Activated effector memory CD4-positive, alpha-beta T cell treated with Interleukin-2 at 50 U/mL for 16 hours (primary cell): Measurements from ENCODE around the gene RPL21.
"Not testable (repeated sequence)": the region's sequence is repeated elsewhere in the genome, so short reads cannot be mapped to it uniquely, and the experiment has no call there.

ENCODE experiments used
- DNase-seq: peaks from one replicate; pipeline ENCODE4 v3.0.0-alpha.2; 2020

RPL21 gene

GRCh38 chr13:27259831-27260230 lies 8.5 kb downstream of the RPL21 start:
- no peak for DNase-seq

GRCh38 chr13:27261396-27261795 lies 10.0 kb downstream of the RPL21 start:
- DNase-seq: no peak

GRCh38 chr13:27263438-27263837 lies 12.1 kb downstream of the RPL21 start:
- DNase-seq: no peak

GRCh38 chr13:27264181-27264580 lies 12.8 kb downstream of the RPL21 start:
- DNase-seq: no peak

GRCh38 chr13:27264648-27265047 lies 13.3 kb downstream of the RPL21 start:
- no peak for DNase-seq

GRCh38 chr13:27266917-27267316 lies 15.6 kb downstream of the RPL21 start:
- no peak for DNase-seq

GRCh38 chr13:27267596-27267995 lies 16.2 kb downstream of the RPL21 start:
- DNase-seq: no peak

DNA sequence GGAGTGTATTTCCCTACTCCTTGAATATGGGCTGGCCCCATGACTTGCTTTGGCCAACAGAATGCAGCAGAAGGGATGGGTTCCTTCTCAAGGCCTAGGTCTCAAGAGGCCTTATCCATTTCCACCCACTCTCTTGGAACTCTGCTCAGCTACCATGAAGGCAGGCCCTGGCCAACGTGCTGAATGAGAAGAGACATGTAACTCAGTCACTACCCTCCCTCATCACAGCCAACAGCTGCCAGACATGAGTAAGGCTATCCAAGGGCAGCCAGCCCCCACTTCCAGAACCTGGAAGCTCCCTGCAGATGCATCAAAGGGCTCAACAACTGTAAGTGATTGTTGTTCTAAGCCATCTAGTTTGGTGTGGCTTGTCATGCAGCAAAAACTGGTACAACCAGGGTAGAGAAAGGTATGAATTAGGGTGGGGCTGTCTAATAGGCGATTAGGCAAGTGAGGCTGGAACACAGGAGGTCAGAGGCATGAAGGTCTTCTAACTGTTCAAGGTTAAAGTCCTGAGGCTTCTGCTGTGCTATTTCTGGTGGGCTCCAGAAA lies 17.8 kb downstream of the RPL21 start:
- DNase-seq: no peak

DNA sequence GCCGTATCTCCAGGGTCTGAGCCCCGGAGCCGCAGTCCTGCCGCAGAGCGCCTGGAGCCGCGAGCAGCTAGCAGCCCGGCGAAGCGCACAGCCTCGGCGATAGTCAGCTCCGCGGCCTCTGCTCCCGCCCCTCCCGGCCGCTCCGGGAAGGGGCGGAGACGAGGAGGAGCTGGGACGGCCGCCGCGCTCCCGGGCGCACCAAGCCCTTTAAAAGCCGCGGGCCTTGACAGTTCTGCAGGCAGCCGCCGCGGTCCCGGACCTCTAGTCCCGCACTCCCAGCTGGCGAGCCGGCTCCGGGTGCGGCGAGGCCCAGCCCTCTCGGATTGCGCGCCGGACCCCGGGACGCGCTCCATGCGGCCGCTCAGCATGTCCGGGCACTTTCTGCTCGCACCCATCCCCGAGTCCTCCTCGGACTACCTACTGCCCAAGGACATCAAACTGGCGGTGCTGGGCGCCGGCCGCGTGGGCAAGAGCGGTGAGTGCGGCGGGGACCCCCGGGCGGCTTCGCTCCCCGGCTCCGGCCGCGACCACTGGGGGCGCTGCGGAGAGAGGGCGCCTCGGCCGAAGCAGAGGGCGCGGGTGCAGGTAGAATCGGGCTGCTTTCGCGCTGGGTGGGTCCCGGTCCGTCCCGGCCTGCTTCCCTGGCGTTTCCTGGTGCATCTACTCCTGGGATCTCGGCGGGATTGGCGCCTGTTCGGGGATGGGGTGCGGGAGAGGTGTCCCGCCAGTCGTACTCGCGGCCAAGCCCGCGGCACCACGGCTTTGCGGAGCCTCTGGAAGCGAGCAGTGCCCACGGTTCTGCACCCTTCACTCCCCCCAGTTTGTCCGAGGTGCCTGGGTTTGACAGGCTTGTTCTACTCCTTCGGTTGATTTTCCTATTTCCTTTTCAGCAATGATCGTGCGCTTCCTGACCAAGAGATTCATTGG lies 19.5 kb downstream of the RPL21 start, which contains the start of gene RASL11A:
Gene RASL11A, plus strand, starts transcription at position 237 of the 927 bp plus-strand sequence. Its CDS starts 115 bp downstream, at position 352.
- DNase-seq: peak; percentile 62

DNA sequence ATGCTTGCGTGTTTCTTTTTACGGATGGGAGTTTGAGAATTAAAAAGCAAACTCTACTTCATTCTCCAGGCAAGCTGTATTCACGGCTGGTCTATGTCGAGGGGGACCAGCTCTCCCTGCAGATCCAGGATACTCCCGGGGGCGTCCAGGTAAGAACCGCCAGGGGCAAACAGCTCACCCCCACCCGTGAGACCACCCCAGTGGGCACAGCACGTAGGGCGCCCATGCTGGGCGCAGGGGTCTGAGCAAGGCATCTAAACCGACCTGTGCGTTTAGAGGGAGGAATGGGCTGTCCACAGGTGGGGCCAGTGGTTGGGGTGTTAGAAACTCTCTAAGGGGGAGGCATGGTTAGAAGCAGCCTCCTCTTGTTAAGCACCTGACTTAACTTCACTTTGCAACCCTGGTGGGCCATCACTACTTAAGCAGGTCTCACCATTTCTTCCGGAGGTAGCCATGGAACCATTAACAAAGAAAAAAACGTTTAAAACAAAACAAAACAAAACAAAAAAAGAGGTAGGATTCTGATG lies 20.3 kb downstream of the RPL21 start:
- no peak for DNase-seq

GRCh38 chr13:27273658-27274425 lies 22.5 kb downstream of the RPL21 start:
- no peak for DNase-seq

GRCh38 chr13:27274631-27275030 lies 23.3 kb downstream of the RPL21 start:
- no peak for DNase-seq

DNA sequence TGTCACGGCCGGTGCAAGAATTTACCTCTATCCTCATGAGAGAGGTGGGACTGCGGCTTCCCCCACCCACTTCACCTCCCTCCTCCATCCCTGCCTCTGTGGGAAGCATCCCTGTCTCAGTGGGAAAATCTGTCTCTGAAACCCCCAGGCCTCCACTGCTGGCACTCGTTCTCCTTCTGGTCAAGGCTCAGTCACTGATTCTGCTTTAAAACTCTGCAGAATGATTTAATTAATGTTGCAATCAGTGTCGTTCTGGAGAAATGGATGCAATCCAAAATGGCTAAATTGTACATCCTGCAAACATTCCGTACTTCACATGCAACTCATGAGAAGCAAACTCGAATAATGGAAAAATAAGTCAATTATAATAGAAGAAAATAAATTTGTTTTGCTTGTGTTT lies 24.8 kb downstream of the RPL21 start:
- DNase-seq: no peak

GRCh38 chr13:27279506-27279905 lies 28.1 kb downstream of the RPL21 start:
- DNase-seq: no peak

DNA sequence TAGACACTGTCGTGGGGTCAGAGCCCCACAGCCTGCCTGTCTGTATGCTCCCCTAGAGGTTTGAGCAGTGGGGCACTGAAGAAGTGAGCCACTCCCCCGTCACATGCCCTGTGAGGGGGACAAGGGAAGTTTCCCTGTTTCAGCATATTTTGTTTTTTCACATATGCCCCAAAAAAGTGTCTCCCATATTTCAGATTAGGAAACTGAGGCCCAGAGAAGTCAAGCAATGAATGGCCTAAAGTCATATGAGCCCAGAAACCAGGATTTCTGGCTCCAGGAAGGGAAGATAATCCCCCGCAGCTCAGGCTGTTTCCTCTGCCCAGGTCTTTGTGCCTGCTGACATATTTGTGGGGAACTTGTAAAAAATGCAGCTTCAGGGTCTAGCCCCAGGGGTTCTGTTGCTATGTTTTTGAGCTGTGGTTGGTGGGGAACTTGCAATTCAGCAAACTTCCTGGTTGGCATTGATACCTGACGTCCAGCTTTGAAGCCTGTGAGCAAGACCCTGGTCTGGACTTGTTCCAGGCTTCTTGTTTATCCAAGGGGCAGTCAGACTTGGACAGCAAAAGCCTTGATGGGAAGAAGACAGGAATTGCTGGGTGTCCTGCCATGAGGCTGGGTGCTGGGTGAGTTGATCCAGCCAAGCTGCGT lies 28.8 kb downstream of the RPL21 start:
- DNase-seq: no peak

DNA sequence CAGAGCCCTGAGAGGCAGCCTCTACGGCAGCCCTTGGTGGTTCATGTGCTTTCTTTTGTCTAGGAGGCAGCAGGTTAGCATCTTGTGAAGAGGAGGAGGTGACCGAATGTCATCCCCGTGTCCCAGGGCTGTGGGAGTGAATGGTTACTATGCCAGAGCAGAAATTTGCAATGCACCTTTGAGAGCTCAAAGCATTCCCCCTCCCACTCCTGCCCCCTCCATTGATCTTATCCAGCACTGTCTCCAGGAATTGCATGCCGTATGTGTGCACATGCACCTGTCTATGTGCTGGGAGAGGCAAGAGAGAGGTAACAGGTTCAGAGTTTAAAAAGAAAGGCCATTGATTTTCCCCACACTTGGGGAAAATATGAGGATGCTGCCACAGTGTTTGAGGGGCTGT lies 29.5 kb downstream of the RPL21 start:
- no peak for DNase-seq

DNA sequence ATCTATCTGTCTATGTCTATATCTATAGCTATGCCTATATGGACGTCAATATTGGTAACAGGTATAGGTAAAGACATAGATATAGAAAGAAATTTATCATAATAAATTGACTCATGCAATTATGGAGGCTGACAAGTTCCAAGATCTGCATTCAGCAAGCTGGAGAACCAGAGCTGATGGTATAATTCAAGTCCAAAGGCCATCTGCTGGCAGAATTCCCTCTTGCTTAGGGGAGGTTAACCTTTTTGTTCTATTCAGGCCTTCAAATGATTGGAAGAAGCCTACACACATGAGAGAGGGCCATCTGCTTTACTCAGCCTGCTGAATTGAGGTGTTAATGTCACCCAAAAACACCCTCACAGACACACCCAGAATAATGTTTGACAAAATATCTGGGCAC lies 30.1 kb downstream of the RPL21 start:
- no peak for DNase-seq

DNA sequence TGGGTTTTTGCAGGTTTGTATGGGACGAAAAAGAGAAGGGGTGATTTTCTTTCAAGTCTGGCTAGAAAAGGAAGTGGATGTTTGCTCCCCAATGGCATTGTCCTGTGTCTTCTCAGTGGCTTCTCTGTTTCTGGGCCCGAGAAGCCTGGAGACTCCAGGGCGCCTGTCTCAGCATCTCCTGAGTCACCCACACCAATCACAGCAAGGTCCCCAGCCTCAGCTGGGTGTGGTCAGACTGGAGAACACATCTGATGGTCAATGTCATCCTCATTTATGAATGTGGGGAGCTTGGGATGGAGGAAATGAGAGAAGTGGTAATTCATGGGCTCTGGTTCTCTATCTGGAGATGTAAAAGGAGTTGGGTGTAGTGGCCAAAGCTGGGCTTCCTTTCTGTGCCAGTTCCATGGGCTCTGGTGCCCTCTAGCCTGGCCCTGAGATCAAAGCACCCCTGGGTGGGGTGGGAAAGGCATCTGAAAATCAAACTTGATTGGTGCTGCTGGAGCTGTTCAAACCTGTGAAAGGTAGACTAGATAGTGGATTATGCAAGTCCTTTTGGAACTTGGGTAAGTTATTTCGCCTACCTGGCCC lies 32.6 kb downstream of the RPL21 start:
- DNase-seq: no peak

GRCh38 chr13:27288392-27288791 lies 37.0 kb downstream of the RPL21 start:
- no peak for DNase-seq

DNA sequence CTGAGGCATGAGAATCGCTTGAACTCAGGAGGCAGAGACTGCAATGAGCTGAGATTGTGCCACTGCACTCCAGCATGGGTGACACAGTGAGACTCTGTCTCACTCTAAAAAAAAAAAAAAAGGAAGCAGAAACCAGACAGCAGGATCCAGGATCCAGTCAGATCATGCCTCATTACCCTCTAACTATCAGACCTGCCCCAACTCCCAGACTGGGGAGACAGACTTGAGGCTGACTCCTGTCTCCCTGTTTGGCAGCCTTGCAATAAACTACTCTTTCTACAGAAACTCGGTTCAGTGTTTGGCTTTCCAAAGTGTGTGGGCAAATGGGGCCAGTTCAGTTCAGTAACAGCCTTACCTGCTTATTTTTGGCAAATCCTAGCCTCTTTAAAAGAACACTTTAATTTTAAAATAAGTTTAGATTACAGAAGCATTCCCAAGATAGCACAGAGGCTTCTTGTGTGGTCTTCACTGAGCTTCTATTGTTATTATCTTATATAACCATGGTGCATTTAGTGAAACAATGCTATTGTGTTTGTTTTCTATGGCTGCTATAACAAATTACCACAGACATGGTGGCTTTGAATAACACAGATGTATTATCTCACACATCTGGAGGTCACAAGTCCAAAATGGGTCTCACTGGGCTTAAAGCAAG lies 37.8 kb downstream of the RPL21 start:
- no peak for DNase-seq

GRCh38 chr13:27290715-27291114 lies 39.4 kb downstream of the RPL21 start:
- DNase-seq: no peak

DNA sequence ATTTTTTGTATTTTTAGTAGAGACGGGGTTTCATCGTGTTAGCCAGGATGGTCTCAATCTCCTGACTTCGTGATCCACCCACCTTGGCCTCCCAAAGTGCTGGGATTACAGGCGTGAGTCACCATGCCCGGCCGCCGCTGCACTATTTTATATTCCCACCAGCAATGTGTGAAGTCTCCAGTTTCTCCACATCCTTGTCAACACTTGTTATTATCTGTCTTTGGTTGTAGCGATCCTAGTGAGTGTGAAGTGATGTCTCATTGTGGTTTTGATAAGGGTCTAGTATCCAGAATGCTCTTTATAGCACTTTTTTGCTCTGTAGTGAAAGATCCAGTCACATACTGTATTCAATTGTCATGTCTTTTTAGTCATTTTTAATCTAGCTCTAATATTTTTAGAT lies 40.6 kb downstream of the RPL21 start:
- DNase-seq: not testable (repeated sequence)
